Mesendoderm (in vitro differentiated cells): ENCODE data around the gene HOXC13.

Experiments used
- DNase-seq: peaks from one replicate; pipeline ENCODE4 v3.0.0; 2013
- H2AK5ac ChIP-seq: 2 replicates; pipeline ENCODE4 v1.6.1; 2013; ENCODE audit warnings: low read length, inconsistent platforms
- H2BK120ac ChIP-seq: 2 replicates; pipeline ENCODE4 v1.6.1; 2013; ENCODE audit warnings: low read depth, mild to moderate bottlenecking, low read length, moderate library complexity, mixed read lengths
- H2BK15ac ChIP-seq: replicated peaks from 2 replicates; pipeline ENCODE4 v1.6.1; 2013; ENCODE audit warnings: low read depth, mild to moderate bottlenecking, moderate library complexity
- H2BK5ac ChIP-seq: 2 replicates; pipeline ENCODE4 v1.6.1; 2013; ENCODE audit warnings: low read length, inconsistent platforms
- H3K18ac ChIP-seq: 2 replicates; pipeline ENCODE4 v1.6.1; 2013; ENCODE audit warnings: mild to moderate bottlenecking, low read length, mixed read lengths
- H3K23ac ChIP-seq: one replicate; pipeline ENCODE4 v1.6.1; 2013; ENCODE audit warnings: low read length
- H3K27ac ChIP-seq: 2 replicates; pipeline ENCODE4 v1.5.1; 2013; ENCODE audit warnings: low read depth, mild to moderate bottlenecking, inconsistent platforms, low read length, moderate library complexity
- H3K27me3 ChIP-seq: 2 replicates; pipeline ENCODE4 v1.6.1; 2013; ENCODE audit warnings: low read length, control low read depth, mild to moderate bottlenecking, inconsistent platforms; ENCODE audit not compliant: insufficient read depth, poor library complexity
- H3K36me3 ChIP-seq: 2 replicates; pipeline ENCODE4 v1.6.1; 2013; ENCODE audit warnings: low read length, inconsistent platforms; ENCODE audit not compliant: control insufficient read depth, insufficient read depth
- H3K4ac ChIP-seq: one replicate; pipeline ENCODE4 v1.6.1; 2013; ENCODE audit warnings: low read depth, mild to moderate bottlenecking, low read length, moderate library complexity
- H3K4me1 ChIP-seq: 2 replicates; pipeline ENCODE4 v1.6.1; 2013; ENCODE audit warnings: low read depth, low read length, inconsistent platforms; ENCODE audit not compliant: control insufficient read depth
- H3K4me2 ChIP-seq: 2 replicates; pipeline ENCODE4 v1.6.1; 2013; ENCODE audit warnings: low read length
- H3K4me3 ChIP-seq: 2 replicates; pipeline ENCODE4 v1.5.1; 2013; ENCODE audit warnings: mild to moderate bottlenecking, low read length
- H3K56ac ChIP-seq: one replicate; pipeline ENCODE4 v1.6.1; 2013; ENCODE audit warnings: low read length
- H3K79me1 ChIP-seq: 2 replicates; pipeline ENCODE4 v1.6.1; 2013; ENCODE audit warnings: low read length, inconsistent platforms
- H3K79me2 ChIP-seq: 2 replicates; pipeline ENCODE4 v1.6.1; 2013; ENCODE audit warnings: mild to moderate bottlenecking, low read length; ENCODE audit not compliant: control insufficient read depth, insufficient read depth
- H3K9ac ChIP-seq: 2 replicates; pipeline ENCODE4 v1.6.1; 2013; ENCODE audit warnings: low read length, inconsistent platforms
- H4K5ac ChIP-seq: one replicate; pipeline ENCODE4 v1.6.1; 2013; ENCODE audit warnings: low read length
- H4K8ac ChIP-seq: one replicate; pipeline ENCODE4 v1.6.1; 2013; ENCODE audit warnings: low read depth, mild to moderate bottlenecking, control low read depth, low read length, moderate library complexity
- WGBS: extraction: QIAGEN DNeasy Blood & Tissue Kit; methylation state at CpG from one replicate; pipeline ENCODE4 v1.1.7; 2013; ENCODE audit warnings: low lambda C conversion rate, missing lambda C conversion rate; ENCODE audit not compliant: insufficient coverage; ENCODE audit errors: extremely low coverage; 5-methylcytosine and 5-hydroxymethylcytosine counted together

Gene HOXC13

DNA sequence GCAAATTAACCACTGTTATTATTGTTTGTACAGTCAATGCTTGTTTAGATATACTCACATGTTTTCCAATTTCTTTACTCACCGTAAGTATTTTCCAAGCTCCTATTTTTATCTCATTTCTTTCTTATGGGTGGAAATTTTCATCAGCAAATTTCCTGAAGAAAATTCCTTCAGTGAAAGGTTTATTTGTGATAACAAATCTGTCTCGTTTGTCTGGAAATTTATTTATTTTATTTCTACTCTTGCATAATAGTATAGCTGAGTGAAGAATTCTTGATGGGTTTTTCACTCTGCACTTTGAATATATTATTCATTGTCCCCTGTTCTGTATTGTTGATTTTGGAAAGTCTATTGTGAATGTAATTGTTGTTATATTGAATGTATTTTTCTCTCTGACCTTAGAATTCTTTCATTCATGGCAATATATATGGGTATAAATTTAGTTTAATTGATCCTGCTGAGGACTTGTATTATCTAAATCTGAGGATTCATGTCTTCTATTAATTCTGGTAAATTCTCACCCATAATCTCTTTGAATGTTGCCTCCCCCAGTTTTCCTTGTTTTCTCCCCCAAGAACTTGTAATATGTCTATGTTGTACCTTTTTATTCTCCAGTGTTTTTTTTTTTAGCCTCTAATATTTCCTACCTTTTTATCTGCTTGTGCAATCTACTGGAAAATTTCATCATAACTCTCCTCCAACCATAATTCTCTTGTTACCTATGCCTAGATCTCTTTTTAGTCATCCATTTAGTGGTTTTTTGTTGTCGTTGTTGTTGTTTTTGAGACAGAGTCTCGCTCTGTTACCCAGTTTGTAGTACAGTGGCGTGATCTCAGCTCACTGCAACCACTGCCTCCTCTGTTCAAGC, 21.6 kb upstream of the HOXC13 start:
- no peaks in the 10 kb centered on the region for H3K27me3 ChIP-seq
- H2BK5ac ChIP-seq: no peak overlapping the region
- H3K18ac ChIP-seq: no peak overlapping the region
- H3K23ac ChIP-seq: no peak overlapping the region
- no peak overlapping the region for H3K9ac ChIP-seq
- H3K4me1 ChIP-seq: no peaks in the 10 kb centered on the region
- H3K27ac ChIP-seq: no peak overlapping the region
- H3K56ac ChIP-seq: no peak overlapping the region
- H3K36me3 ChIP-seq: no peaks in the 10 kb centered on the region
- WGBS: no CpG with 5 or more reads among the region's 5 CpGs
- no peak overlapping the region for H4K5ac ChIP-seq
- no peaks in the 10 kb centered on the region for H3K79me2 ChIP-seq
- no peaks in the 10 kb centered on the region for H3K79me1 ChIP-seq
- no peak for DNase-seq
- H4K8ac ChIP-seq: no peak overlapping the region
- no peak overlapping the region for H3K4me3 ChIP-seq
- H2BK15ac ChIP-seq: no peak overlapping the region
- no peak overlapping the region for H3K4me2 ChIP-seq
- no peak overlapping the region for H3K4ac ChIP-seq
- H2AK5ac ChIP-seq: no peak overlapping the region
- no peak overlapping the region for H2BK120ac ChIP-seq

DNA sequence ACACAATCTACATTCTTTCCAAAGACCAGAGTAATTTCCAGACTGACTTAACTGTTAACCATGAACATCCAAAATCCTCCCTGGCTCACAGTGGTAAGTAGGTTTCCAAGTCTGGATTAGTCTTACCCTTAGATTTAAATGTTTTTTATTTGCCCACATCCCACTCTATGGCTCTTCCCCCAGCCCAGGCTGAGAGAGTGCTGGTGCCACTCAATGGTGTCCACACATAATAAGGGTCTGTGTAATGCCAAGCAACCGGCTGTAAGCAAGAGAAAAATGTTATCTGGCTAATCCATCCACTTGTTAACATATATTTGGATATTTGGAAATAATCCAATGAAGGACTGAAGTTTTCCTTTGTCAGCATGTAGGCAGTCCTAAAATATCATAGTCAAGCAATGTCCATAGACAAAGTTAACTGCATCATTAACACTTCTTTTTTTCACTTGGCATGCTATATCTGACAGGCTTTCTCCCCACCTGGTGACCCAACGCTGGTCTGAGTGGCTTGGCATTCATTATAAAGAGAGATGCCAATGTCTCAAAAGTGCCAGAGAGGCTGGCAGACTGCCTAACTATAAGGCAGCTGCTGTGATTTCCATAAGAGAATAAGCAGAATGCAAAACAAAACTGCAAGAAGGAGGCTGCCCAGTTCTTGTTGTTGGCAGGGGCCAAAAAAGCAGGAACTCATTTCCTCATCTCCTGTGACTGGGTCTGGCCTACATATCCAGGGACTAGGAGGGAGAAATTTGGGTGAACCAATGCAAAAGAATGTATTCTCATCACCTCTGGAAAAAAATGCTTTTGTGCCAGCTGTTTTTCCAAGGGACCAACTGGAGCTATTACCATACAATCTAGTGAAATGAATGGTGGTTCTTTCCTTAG, 13.9 kb upstream of the HOXC13 start:
- Histone ChIP-seq H2BK5ac (no peak overlapping the region), H3K27me3 (peaks cover 63% of the 10 kb centered on the region), H3K56ac (no peak overlapping the region), H3K79me1 (no peaks in the 10 kb centered on the region), H2BK15ac (no peak overlapping the region), H3K18ac (no peak overlapping the region), H3K4me1 (no peaks in the 10 kb centered on the region), H3K9ac (no peak overlapping the region), H3K4me3 (no peak overlapping the region), H4K8ac (no peak overlapping the region), H2AK5ac (no peak overlapping the region), H3K79me2 (no peaks in the 10 kb centered on the region), H3K27ac (no peak overlapping the region), H3K4ac (no peak overlapping the region), H3K23ac (no peak overlapping the region), H3K4me2 (no peak overlapping the region), H2BK120ac (no peak overlapping the region), H4K5ac (no peak overlapping the region), H3K36me3 (no peaks in the 10 kb centered on the region)
- DNase-seq: no peak
- no CpG with 5 or more reads among the region's 2 CpGs for WGBS

DNA sequence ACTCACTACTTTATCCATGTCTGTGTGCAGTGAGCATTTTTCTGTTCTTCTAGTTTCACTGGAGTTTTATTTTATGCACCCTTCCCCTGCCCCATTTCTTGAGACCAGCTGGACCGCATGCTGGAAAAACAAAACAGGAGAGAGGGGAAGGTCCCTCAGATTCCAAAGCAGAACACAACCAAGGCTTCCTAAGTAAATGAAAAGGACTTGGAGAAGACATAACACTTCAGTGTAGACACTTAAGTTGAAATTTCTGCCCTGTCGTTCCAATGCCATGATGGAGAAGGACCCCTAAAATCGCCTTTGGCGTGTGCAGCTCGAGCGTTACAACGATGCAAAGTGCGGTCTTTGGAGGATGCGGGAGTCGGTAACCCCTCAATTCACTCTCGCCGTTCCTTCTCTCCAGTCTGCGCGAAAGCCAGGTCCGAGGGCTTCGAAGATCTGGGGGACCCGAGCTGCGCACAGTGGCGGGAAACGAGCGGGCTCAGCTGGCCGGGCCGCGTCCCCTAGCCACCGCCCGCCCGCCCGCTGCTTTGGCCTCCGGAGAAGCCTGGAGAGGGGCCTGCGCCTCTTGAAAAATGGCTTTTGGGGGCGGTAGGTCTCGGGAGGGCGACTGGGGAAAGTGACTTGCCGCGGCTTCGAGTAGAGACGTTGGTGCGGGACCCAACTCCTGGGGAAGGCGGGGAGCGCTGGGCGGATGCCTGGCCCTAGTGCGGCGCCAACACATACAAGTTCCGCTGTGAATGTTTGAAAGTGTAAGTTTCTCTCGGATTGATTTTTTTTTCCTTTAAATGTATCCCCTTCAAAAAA, 11.2 kb upstream of the HOXC13 start:
- H3K27ac ChIP-seq: no peak overlapping the region
- H2BK5ac ChIP-seq: no peak overlapping the region
- no peak overlapping the region for H3K18ac ChIP-seq
- no peak overlapping the region for H4K8ac ChIP-seq
- no peaks in the 10 kb centered on the region for H3K79me2 ChIP-seq
- H2BK120ac ChIP-seq: no peak overlapping the region
- DNase-seq: no peak
- H3K4me3 ChIP-seq: no peak overlapping the region
- WGBS: no CpG with 5 or more reads among the region's 45 CpGs
- H3K27me3 ChIP-seq: peaks cover 86% of the 10 kb centered on the region
- H3K23ac ChIP-seq: no peak overlapping the region
- H3K4me1 ChIP-seq: no peaks in the 10 kb centered on the region
- H3K4me2 ChIP-seq: no peak overlapping the region
- H2AK5ac ChIP-seq: no peak overlapping the region
- H2BK15ac ChIP-seq: no peak overlapping the region
- no peaks in the 10 kb centered on the region for H3K79me1 ChIP-seq
- no peak overlapping the region for H3K4ac ChIP-seq
- H3K36me3 ChIP-seq: no peaks in the 10 kb centered on the region
- H3K9ac ChIP-seq: no peak overlapping the region
- no peak overlapping the region for H4K5ac ChIP-seq
- no peak overlapping the region for H3K56ac ChIP-seq

DNA sequence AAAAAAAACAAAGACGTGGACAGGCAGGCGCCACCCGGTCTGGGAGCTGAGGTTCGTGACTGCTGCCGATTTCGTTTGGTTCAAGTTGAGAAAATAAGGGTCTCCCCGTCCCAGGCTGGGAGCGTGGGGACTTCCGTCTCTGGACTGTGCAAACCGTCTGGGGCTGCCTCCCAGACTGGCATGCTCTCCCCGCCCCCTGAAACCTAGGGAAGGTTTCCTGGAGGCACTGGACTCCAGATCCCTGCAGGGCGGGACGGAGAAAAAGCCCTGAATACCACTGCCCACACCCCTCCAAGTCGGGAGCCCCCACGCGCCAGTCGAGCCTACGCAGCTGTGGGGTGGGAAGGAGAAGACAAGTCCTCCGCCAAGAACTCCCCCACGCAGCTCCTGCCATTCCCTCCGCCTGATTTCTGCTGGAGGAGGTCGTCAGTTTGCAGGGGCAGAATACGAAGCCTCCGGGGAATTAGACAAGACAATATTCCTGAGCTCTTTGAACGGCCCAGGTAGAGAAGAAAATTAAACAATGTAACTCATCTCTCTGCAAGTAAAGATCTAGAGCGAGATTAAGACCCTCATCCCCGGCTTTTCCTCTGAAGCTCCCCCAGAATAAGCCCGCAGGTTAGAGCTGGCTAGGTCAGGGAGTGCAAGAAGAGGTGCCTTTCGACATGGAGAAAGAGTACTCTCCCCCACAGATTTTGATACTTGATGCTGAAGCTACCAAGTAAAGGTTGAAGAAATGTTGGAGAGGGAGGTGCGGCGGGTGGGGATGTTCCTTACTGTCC, 10.4 kb upstream of the HOXC13 start:
- H3K4ac ChIP-seq: no peak overlapping the region
- H3K4me2 ChIP-seq: no peak overlapping the region
- no peak overlapping the region for H2AK5ac ChIP-seq
- H4K5ac ChIP-seq: no peak overlapping the region
- H4K8ac ChIP-seq: no peak overlapping the region
- DNase-seq: no peak
- H3K79me1 ChIP-seq: no peaks in the 10 kb centered on the region
- no peak overlapping the region for H2BK5ac ChIP-seq
- no CpG with 5 or more reads among the region's 31 CpGs for WGBS
- H3K18ac ChIP-seq: no peak overlapping the region
- H2BK15ac ChIP-seq: no peak overlapping the region
- no peaks in the 10 kb centered on the region for H3K36me3 ChIP-seq
- no peak overlapping the region for H3K56ac ChIP-seq
- no peak overlapping the region for H2BK120ac ChIP-seq
- no peak overlapping the region for H3K9ac ChIP-seq
- H3K23ac ChIP-seq: no peak overlapping the region
- H3K27me3 ChIP-seq: peaks cover 93% of the 10 kb centered on the region
- no peak overlapping the region for H3K27ac ChIP-seq
- no peaks in the 10 kb centered on the region for H3K79me2 ChIP-seq
- H3K4me3 ChIP-seq: no peak overlapping the region
- no peaks in the 10 kb centered on the region for H3K4me1 ChIP-seq

DNA sequence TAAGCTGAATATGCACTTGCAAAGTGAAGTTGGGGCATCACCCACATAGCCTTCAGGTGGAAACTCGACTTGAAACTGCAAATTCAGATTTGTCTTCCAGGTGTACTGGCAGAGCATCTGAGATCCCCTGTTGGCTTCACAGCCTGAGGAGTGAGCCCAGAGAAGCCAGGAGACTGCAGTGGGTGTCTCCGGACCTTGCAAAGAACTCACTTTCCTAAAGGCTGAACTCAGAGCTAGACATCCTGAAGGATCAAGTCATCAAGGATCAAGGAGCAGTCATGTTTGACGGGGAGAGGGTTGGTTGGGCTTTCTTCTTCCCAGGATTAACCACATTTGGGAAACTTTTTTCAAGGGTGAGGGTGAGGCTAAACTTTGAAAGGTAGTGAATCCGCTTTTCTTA, 9.1 kb upstream of the HOXC13 start:
- no peak overlapping the region for H3K23ac ChIP-seq
- H4K5ac ChIP-seq: no peak overlapping the region
- H3K4me1 ChIP-seq: no peaks in the 10 kb centered on the region
- H2AK5ac ChIP-seq: no peak overlapping the region
- H3K4me2 ChIP-seq: no peak overlapping the region
- H2BK120ac ChIP-seq: no peak overlapping the region
- no peaks in the 10 kb centered on the region for H3K79me1 ChIP-seq
- WGBS: no CpG with 5 or more reads among the region's 4 CpGs
- no peak overlapping the region for H2BK5ac ChIP-seq
- no peak overlapping the region for H2BK15ac ChIP-seq
- H4K8ac ChIP-seq: no peak overlapping the region
- no peak overlapping the region for H3K4me3 ChIP-seq
- H3K27ac ChIP-seq: no peak overlapping the region
- H3K9ac ChIP-seq: no peak overlapping the region
- DNase-seq: no peak
- no peaks in the 10 kb centered on the region for H3K36me3 ChIP-seq
- H3K56ac ChIP-seq: no peak overlapping the region
- no peaks in the 10 kb centered on the region for H3K79me2 ChIP-seq
- no peak overlapping the region for H3K18ac ChIP-seq
- peaks cover 96% of the 10 kb centered on the region for H3K27me3 ChIP-seq
- no peak overlapping the region for H3K4ac ChIP-seq
